ENCODE measurements around the gene TNFSF8. TPM values are rescaled to one million over a fixed set of nuclear protein-coding genes. Genes with fewer than 3 reads are reported as not detected.

TNFSF8 gene
- total and polyA plus RNA-seq, 2 of the 4 experiments (the other 2 are of a cell fraction) = not detected

GRCh38 chr9:114889802-114890224 lies 40.6 kb downstream of the TNFSF8 start:
- dilution Hi-C loops (cut with HindIII; ENCODE audit: low sequenced_read_pairs, unreplicated experiment) = no loop called here
- H4K20me1 ChIP-seq (ENCODE audit: insufficient read depth, low read length) = no peaks in the 10 kb centered on the region
- no peak overlapping the region for H3K23ac ChIP-seq (ENCODE audit: low read depth, low read length)
- H3K18ac ChIP-seq (ENCODE audit: low read depth, low read length) = peak overlapping the region; percentile 4; the same call in 1 of the 2 replicates
- no peak overlapping the region for H3K27ac ChIP-seq (ENCODE audit: insufficient read depth, low read length)
- H3K36me3 ChIP-seq (ENCODE audit: control insufficient read depth, insufficient read depth, low read length) = no peaks in the 10 kb centered on the region
- DNase-seq (no peak), ATAC-seq (ENCODE audit: low read depth) (no peak)
- no peak overlapping the region; the same call in 1 of the 2 replicates for H2BK20ac ChIP-seq (ENCODE audit: low read depth, low read length)
- no peak overlapping the region; the same call in 1 of the 2 replicates for H3K4ac ChIP-seq (ENCODE audit: low read depth, low read length)
- H2AK5ac ChIP-seq (ENCODE audit: low read depth, low read length) = 0 out of 2 replicates have a peak overlapping the region, but pooled peaks have one; percentile 13
- POLR2A ChIA-PET (ENCODE audit: unreplicated experiment) = no interaction called here
- H3K4me1 ChIP-seq (ENCODE audit: control insufficient read depth, insufficient read depth, low read length) = peaks cover 14% of the 10 kb centered on the region
- intact Hi-C loops (cut with micrococcal nuclease) = no loop called here
- no peak overlapping the region for H3K4me3 ChIP-seq (ENCODE audit: insufficient read depth, low read depth, low read length)
- TF ChIP-seq RFX5 (IDR thresholded peaks at IDR 0.05; ENCODE audit: low read depth, low read length) (no peak), RAD21 (IDR thresholded peaks at IDR 0.05; ENCODE audit: low read length) (no peak), RCOR1 (IDR thresholded peaks at IDR 0.05; ENCODE audit: insufficient replicate concordance, low read length) (no peak), POLR2A (IDR thresholded peaks at IDR 0.05; ENCODE audit: low read depth, low read length) (no peak), MAFK (IDR thresholded peaks at IDR 0.05; ENCODE audit: low read depth, low read length) (no peak), CTCF (conservative IDR thresholded peaks at IDR 0.05; ENCODE audit: low read depth, low read length) (no peak), CHD1 (IDR thresholded peaks at IDR 0.05; ENCODE audit: low read depth, low read length) (no peak), CEBPB (IDR thresholded peaks at IDR 0.05; ENCODE audit: low read depth, low read length) (no peak), NFE2L2 (IDR thresholded peaks at IDR 0.05; ENCODE audit: low read depth, low read length) (no peak)
- no peak overlapping the region; the same call in 1 of the 2 replicates for H3K14ac ChIP-seq (replicated peaks; ENCODE audit: low read depth, low read length)
- H3K4me2 ChIP-seq (ENCODE audit: low read depth, low read length) = no peak overlapping the region
- WGBS, 2 experiments (ENCODE audit: extremely low coverage in 2 of 2, insufficient read length in 1 of 2) = 100% methylated on average over 1 of the region's 3 CpGs; no CpG with 5 or more reads in 1 of the 2 experiments
- no peak overlapping the region for H4K8ac ChIP-seq (ENCODE audit: low read depth in 2 of 2, low read length in 2 of 2)
- H2AFZ ChIP-seq (replicated peaks; ENCODE audit: low read length, poor library complexity) = peak overlapping the region; percentile 13
- in situ Hi-C loops (cut with MboI; ENCODE audit: low sequenced_read_pairs) = no loop called here
- H4K91ac ChIP-seq (ENCODE audit: insufficient read depth, low read depth, low read length) = no peak overlapping the region
- H4K5ac ChIP-seq (ENCODE audit: low read depth, low read length) = no peak overlapping the region; the same call in 1 of the 2 replicates
- H3K9me3 ChIP-seq (ENCODE audit: control insufficient read depth, insufficient read depth, low read length) = peaks cover 2% of the 10 kb centered on the region; the same call in 1 of the 2 replicates
- peak overlapping the region; percentile 16 for H2AK9ac ChIP-seq (replicated peaks; ENCODE audit: low read depth, low read length, poor library complexity)
- H3K56ac ChIP-seq (ENCODE audit: extremely low read depth, insufficient read depth, low read length) = no peak overlapping the region
- H2BK5ac ChIP-seq (ENCODE audit: low read depth, low read length, poor library complexity, severe bottlenecking) = no peak overlapping the region
- H3K9me1 ChIP-seq (ENCODE audit: insufficient read depth, low read length) = peaks cover 14% of the 10 kb centered on the region
- H3K9ac ChIP-seq (ENCODE audit: low read depth, low read length) = no peak overlapping the region
- CTCF ChIA-PET = no interaction called here
- no peaks in the 10 kb centered on the region for H3K27me3 ChIP-seq (ENCODE audit: control insufficient read depth, insufficient read depth, low read length)
- H2BK120ac ChIP-seq (ENCODE audit: low read depth, low read length) = 0 out of 2 replicates have a peak overlapping the region, but pooled peaks have one; percentile 44
- no peak overlapping the region for H2BK15ac ChIP-seq (ENCODE audit: low read depth, low read length)
- BruUV-seq (replicated peaks) = no TSS peak
- no peaks in the 10 kb centered on the region for H3K79me1 ChIP-seq (ENCODE audit: low read depth in 1 of 2, low read length in 2 of 2)

Data from IMR-90 (cell line).